LoVo (cell line): ENCODE data around the gene SPINT1.

ENCODE experiments used
- DNase-seq: peaks from one replicate; pipeline ENCODE4 v3.0.0-alpha.2; 2016; ENCODE audit warnings: low spot score

Gene SPINT1

GRCh38 chr15:40893019-40893670 lies 49.3 kb downstream of the SPINT1 start:
- DNase-seq = no peak

GRCh38 chr15:40893733-40894680 lies 50.2 kb downstream of the SPINT1 start, which contains the start of gene VPS18:
Gene VPS18, plus strand, starts transcription at chr15:40894450. Its CDS starts 319 bp downstream, at chr15:40894769.
- DNase-seq = peak; percentile 100

GRCh38 chr15:40894681-40895448 lies 51.0 kb downstream of the SPINT1 start:
- DNase-seq = peak; percentile 84

GRCh38 chr15:40899536-40900207 lies 55.8 kb downstream of the SPINT1 start:
- no peak for DNase-seq

GRCh38 chr15:40900256-40901052 lies 56.6 kb downstream of the SPINT1 start:
- no peak for DNase-seq

- no peak for DNase-seq
Observed at GRCh38 chr15:40901053-40901443, 57.2 kb downstream of the SPINT1 start.

- no peak for DNase-seq
Observed at GRCh38 chr15:40902605-40903561, 59.0 kb downstream of the SPINT1 start.

- no peak for DNase-seq
Observed at GRCh38 chr15:40904552-40905201, 60.8 kb downstream of the SPINT1 start.

- DNase-seq = peak; percentile 91
Observed at GRCh38 chr15:40906091-40906990, 62.5 kb downstream of the SPINT1 start.

- no peak for DNase-seq
Observed at GRCh38 chr15:40906991-40907802, 63.3 kb downstream of the SPINT1 start.
